Measurements from ENCODE around the gene MBL2. TPM values are rescaled to one million over a fixed set of nuclear protein-coding genes. Genes with fewer than 3 reads are reported as not detected.

Gene MBL2
- total RNA-seq, 1 donor from 2014 or later, result not detected

- H3K9me3 ChIP-seq (replicated peaks), result no peaks in the 10 kb centered on the region
- no peak overlapping the region for H3K27ac ChIP-seq (replicated peaks)
- no peak for DNase-seq
- H3K27me3 ChIP-seq (ENCODE audit: low read depth), result peaks cover 4% of the 10 kb centered on the region
- H3K36me3 ChIP-seq, result no peaks in the 10 kb centered on the region
- no peak for TF ChIP-seq CTCF (IDR thresholded peaks at IDR 0.05; ENCODE audit: borderline replicate concordance)
- no peak overlapping the region for H3K4me3 ChIP-seq
- no peaks in the 10 kb centered on the region for H3K4me1 ChIP-seq
- intact Hi-C loops (cut with micrococcal nuclease), result no loop called here
These were observed 24.9 kb downstream of the MBL2 start for GRCh38 chr10:52747694-52748093.

GRCh38 chr10:52746169-52746568, 26.4 kb downstream of the MBL2 start:
- H3K4me3 ChIP-seq, result no peak overlapping the region
- no peak for TF ChIP-seq CTCF (IDR thresholded peaks at IDR 0.05; ENCODE audit: borderline replicate concordance)
- H3K4me1 ChIP-seq, result no peaks in the 10 kb centered on the region
- H3K27me3 ChIP-seq (ENCODE audit: low read depth), result peaks cover 4% of the 10 kb centered on the region
- intact Hi-C loops (cut with micrococcal nuclease), result no loop called here
- DNase-seq, result no peak
- no peak overlapping the region for H3K27ac ChIP-seq (replicated peaks)
- H3K9me3 ChIP-seq (replicated peaks), result no peaks in the 10 kb centered on the region
- H3K36me3 ChIP-seq, result no peaks in the 10 kb centered on the region

- no peak overlapping the region for H3K4me3 ChIP-seq
- no peak for DNase-seq
- H3K27ac ChIP-seq (replicated peaks), result no peak overlapping the region
- no peak for TF ChIP-seq CTCF (IDR thresholded peaks at IDR 0.05; ENCODE audit: borderline replicate concordance)
- peaks cover 4% of the 10 kb centered on the region for H3K27me3 ChIP-seq (ENCODE audit: low read depth)
- H3K36me3 ChIP-seq, result no peaks in the 10 kb centered on the region
- H3K4me1 ChIP-seq, result no peaks in the 10 kb centered on the region
- intact Hi-C loops (cut with micrococcal nuclease), result no loop called here
- no peaks in the 10 kb centered on the region for H3K9me3 ChIP-seq (replicated peaks)
These were observed 28.4 kb downstream of the MBL2 start for GRCh38 chr10:52744057-52744805.

DNA sequence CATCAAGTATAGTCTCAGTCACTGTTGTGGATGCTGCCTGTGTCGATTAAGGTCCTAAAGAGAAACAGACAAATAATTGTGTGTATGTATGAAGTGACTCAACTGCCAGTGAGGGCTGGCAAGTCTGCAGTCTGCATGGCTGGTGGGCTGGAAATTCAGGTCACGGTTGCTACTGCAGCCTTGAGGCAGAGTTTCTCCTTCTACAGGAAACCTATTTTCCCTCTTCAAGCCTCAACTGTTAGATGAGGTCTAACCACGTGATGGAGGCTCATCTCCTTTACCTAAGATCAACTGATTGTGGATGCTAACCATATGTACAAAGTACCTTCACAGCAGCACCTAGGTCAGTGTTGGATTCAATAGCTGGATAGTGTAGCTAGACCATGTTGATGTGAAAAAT, 29.9 kb downstream of the MBL2 start:
- no peak for DNase-seq
- intact Hi-C loops (cut with micrococcal nuclease), result no loop called here

GRCh38 chr10:52741851-52742250, 30.7 kb downstream of the MBL2 start:
- intact Hi-C loops (cut with micrococcal nuclease), result no loop called here
- H3K27me3 ChIP-seq (ENCODE audit: low read depth), result peaks cover 8% of the 10 kb centered on the region

More for the DNA sequence above, 29.9 kb downstream of the MBL2 start:
- Histone ChIP-seq H3K4me3 (no peak overlapping the region), H3K27me3 (ENCODE audit: low read depth) (peaks cover under 1% of the 10 kb centered on the region), H3K4me1 (no peaks in the 10 kb centered on the region), H3K27ac (replicated peaks) (no peak overlapping the region), H3K36me3 (no peaks in the 10 kb centered on the region), H3K9me3 (replicated peaks) (no peaks in the 10 kb centered on the region)
- TF ChIP-seq CTCF (IDR thresholded peaks at IDR 0.05; ENCODE audit: borderline replicate concordance), result no peak

More at GRCh38 chr10:52741851-52742250, 30.7 kb downstream of the MBL2 start:
- no peaks in the 10 kb centered on the region for H3K36me3 ChIP-seq
- no peak for DNase-seq
- TF ChIP-seq CTCF (IDR thresholded peaks at IDR 0.05; ENCODE audit: borderline replicate concordance), result no peak
- no peaks in the 10 kb centered on the region for H3K9me3 ChIP-seq (replicated peaks)
- no peaks in the 10 kb centered on the region for H3K4me1 ChIP-seq
- no peak overlapping the region for H3K27ac ChIP-seq (replicated peaks)
- H3K4me3 ChIP-seq, result no peak overlapping the region

Data from left ventricle myocardium inferior (tissue), 1 donor.